CD4-positive, alpha-beta T cell treated with Interferon alpha-2 for 1 hour (primary cell): ENCODE results near the gene GPS2.
A peak's percentile ranks its signal among the peaks of the same experiment; 100 is the strongest.
"Not testable (repeated sequence)": the region's sequence is repeated elsewhere in the genome, so short reads cannot be mapped to it uniquely, and the experiment has no call there.

Experiments
- DNase-seq, 2 donors: peaks; one replicate each; pipeline ENCODE4 v3.0.0-alpha.2; 2020 to 2022

The GPS2 gene, protein sequence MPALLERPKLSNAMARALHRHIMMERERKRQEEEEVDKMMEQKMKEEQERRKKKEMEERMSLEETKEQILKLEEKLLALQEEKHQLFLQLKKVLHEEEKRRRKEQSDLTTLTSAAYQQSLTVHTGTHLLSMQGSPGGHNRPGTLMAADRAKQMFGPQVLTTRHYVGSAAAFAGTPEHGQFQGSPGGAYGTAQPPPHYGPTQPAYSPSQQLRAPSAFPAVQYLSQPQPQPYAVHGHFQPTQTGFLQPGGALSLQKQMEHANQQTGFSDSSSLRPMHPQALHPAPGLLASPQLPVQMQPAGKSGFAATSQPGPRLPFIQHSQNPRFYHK

DNA sequence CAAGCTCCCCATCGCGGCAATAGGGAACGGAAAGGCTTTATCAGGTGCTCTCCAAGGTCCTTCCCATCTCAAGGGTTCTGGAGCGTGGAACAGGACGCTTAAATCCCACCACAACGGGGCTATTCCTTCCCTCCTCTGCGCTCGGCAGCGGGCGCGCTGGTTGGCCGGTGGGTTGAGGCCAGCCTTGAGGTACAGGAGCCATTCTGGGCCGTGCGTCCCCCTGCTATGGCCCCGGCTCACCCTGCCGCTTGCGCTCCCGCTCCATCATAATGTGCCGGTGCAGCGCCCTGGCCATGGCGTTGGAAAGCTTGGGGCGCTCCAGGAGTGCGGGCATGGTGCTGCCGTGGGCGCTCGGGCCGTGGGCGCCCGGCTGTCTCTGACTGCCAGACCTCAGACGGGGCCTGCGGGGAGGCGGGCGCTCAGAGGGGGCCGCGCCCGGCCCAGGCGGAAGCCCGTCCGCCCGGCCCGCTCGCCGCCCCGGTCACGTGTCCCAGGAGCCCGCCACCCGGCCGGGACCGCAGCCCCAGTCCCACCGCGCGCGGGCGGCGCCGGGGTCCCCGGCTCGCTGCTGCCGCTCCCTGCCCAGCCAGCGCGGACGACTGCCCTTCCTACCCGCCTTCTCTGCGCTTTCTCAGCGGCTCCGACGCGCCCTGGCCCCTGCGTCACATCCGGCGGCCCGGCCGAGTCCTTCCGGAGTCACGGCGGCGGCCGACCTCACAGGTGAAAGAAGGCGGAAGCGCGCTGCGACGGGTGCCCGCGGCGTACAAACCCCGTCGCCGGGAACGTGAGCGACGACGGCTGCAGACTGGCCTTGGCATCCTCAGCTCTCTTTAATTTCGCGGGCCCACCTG lies at the start of gene GPS2:
GPS2 (minus strand) TSS at position 642 of the 851 bp plus-strand sequence; CDS start at position 334, 308 bp downstream.
- DNase-seq = peak; percentile 91 to 94

DNA sequence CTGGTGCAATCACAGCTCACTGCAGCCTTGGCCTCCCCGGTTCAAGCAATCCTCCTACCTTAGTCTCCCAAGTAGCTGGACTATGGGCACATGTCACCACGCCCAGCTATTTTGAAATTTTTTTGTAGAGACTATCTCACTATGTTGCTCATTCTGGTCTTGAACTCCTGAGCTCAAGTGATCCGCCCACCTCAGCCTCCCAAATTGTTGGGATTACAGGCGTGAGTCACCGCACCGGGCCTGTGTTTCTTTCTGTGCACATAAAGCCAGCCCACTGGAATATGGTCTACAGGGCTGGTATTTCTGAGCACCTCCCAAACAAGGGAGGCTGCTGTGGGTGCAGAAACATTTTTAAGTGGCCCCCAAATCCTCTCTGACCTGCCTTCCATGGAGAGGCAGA lies 48.2 kb upstream of the GPS2 start:
- DNase-seq = no peak

DNA sequence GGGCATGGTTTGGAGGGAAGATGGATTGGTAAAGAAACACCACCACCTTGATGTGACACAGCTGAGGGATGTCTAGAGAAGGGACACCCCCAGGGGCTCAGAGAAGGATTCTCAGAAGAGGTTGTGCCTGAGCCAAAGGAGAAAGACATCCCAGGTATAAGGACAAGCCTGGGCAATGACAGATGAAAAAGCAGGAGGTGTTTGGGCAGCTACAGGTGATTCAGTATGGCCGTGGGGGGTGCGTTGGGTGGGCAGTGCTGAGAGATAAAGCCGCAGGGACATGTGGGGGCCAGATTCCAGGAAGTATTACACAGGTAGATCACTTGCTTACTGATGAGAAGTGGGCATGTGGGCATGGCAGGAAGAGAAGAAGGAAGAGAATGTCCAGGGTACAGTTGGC lies 46.7 kb upstream of the GPS2 start:
- DNase-seq = no peak

DNA sequence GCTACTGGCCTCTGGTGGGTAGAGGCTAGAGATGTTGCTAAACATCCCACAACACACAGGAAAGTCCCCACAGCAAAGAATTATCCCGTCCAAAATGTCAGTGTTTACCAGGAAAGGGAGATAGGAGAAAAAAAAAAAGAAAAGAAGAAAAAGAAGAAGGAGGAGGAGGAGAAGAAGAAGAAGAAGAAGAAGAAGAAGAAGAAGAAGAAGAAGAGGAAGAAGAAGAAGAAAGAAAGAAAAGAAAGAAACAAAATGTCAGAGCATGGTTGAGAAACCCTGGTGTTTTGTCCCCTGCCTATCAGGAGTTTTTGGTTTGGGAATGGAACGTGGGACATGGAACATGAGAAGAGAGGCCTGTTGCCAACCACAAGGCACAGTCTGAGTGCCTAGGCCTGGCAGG lies 42.2 kb upstream of the GPS2 start:
- DNase-seq = no peak

DNA sequence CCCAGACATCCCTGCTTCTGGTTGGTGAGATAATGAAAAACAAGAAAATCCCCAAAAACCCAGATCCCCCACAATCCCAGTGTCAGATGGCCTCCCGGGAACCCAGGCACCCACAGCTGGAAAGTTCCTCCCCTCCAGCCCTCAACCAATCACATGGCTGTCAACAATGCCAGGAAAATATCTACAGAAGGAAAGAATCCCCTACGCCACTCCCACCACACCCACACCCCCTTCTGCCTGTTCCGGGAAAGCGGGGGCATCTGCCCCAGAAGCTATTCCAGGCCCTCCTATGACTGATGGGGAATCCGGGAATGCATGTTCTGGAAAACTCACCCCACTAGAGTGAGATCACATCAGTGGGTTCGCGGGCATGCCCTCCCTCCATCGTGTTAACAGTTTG lies 41.6 kb upstream of the GPS2 start:
- DNase-seq = no peak

DNA sequence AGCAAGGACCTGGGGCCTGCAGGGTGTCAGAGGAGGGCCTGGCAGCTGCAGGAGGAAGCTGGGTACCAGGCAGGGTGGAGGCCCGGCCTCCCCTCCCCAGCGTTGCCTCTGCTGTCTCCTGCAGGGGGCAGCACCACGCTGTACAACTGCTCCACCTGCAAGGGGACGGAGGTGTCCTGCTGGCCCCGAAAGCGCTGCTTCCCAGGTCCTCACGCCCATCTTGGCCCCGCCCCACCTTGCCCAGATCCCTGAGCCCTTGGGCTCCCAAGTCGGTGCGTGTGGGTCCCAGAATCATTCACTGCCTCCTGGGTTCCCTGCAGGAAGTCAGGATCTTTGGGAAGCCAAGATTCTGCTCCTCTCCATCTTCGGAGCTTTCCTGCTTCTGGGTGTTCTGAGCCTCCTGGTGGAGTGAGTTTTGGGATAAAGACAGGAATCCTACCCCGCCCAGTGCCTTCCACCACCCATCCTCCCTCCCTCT lies 41.0 kb upstream of the GPS2 start:
- peak; percentile 84 to 89 for DNase-seq

DNA sequence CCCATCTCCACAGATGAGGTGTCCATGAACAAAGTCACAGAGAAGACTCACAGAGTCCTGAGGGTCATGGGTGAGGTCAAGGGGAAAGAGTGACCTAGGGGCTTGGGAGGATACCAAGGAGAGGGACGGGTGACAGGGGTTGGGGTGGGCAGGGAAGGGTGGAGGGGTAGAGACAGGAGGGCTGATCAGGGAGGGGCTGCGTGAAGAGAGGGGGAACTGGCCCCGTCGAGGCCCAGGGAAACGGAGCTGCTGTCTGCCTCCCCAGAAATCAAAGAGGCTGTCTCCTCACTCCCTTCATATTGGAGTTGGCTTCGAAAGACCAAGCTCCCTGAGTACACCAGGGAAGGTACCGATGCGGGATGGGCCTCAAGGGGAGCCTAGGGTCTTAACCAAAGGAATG lies 40.4 kb upstream of the GPS2 start:
- no peak for DNase-seq

DNA sequence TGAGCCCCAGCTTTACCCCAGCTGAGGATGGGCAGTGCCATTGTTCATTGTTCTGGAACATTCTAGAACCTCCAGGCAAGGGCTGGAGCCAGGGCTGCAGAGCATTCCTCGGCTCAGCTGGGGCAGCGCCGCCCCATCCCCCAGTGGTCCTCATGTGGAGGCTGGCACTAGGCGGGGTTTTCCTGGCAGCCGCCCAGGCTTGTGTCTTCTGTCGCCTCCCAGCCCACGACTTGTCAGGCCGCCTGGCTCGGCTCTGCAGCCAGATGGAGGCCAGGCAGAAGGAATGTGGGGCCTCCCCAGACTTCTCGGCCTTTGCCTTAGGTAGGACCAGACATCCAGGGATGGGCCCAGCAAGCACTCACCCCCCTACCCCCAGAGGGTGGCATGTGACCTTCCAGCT lies 39.9 kb upstream of the GPS2 start, which contains the start of gene TMEM95:
TMEM95 (plus strand) TSS at position 104 of the 400 bp plus-strand sequence; CDS start at position 153, 49 bp downstream.
- no peak for DNase-seq

DNA sequence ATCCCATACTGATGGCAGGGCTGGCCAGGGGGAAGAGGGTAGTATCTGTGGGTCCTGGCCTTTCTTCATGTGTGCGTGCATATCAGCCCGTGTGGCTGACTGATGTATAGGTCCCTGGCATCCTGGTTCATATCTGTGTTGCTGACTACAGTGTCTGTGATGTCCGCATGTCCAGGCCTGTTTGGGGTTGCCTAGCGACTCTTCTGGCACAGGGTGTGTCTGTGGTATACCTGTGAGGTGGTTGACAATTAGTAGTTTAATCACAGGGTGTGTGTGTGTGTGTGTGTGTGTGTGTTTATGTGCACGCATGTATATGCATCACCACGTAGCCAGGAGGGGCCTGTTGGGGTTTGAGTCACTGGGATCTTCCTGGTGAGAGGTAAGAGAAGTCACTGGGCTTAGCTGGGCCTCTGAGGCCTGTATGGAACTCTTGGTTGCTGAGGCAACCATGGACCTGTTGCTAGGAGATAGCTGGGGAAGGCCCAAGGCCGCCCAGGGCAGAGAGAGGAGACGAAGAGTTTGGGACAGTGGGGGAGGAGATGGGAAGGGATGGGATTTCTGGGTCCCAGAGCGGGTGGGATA lies 39.2 kb upstream of the GPS2 start:
- peak in 1 of 2 donors; percentile 25 for DNase-seq

DNA sequence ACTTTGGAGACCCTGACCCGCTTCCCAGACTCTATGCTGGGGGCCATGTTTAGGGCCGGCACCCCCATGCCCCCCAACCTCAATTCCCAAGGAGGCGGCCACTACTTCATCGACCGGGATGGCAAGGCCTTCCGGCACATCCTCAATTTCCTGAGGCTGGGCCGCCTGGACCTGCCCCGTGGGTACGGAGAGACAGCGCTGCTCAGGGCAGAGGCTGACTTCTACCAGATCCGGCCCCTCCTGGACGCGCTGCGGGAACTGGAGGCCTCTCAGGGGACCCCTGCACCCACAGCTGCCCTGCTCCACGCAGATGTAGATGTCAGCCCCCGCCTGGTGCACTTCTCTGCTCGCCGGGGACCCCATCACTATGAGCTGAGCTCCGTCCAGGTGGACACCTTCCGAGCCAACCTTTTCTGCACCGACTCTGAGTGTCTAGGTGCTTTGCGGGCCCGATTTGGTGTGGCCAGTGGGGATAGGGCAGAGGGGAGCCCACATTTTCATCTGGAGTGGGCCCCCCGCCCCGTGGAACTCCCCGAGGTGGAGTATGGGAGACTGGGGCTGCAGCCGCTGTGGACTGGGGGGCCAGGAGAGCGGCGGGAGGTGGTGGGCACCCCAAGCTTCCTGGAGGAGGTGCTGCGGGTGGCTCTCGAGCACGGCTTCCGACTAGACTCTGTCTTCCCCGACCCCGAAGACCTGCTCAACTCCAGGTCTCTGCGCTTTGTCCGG lies 37.9 kb upstream of the GPS2 start:
- DNase-seq = no peak

DNA sequence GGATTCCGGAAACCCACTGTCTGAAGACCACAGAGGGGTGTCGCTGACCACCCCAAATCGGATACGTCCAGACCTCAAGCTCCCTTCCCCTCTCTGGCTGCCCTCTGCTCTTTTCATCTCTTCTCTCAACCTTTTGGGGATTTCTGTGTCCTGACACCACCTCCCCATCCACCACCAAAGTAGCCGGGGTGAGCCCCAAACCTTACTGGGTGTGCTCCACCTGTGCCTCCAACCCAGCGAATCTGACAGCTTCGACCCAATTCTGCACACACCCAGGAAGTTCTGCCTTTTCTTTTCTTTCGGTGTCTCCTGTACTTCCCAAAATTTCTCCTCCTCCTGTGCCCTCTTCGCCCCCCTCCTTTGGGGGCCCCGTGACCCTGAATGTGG lies 37.3 kb upstream of the GPS2 start:
- peak in 1 of 2 donors; percentile 25 for DNase-seq

DNA sequence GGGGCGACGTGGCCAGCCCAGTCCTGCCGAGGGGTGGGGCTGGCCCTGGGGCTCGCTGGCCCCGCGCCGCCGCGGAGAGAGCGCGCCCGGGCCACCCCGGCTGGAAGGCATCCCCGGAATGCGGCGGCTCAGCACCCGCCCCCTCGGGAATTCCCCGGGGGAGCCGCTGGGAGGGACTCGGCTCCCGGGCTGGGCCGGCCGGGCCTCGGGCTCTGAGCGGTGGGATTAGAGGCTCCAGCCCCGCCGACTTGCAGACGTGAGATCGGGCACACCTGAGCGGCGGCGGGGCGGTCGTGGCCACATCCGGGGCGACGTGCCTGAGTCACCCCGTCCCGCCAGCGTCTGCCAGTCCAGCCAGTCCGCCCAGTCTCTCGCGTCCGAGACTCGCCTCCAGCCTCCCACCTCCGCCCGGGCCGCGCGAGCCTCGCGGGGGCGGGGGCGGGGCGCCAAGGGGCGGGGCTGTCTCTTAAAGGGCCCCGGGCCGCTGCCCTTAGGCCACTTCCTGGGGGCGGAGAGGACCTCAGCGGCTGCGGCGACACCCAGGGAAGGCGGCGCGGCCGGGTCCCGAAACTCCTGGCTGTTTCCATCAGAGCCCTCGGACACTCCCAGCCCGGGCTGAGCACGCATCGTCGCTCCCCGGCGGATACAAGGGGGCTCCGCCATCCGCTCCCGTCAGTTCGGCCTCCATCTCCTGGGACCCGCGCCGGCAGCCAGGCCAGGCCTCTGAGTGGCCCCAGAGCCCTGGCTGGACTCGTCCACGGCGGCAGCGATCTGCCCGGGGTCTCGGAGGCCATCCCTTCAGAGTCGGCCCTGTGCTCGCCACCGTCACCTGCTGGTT lies 36.7 kb upstream of the GPS2 start, which contains the start of gene KCTD11:
KCTD11 (plus strand) TSS at position 498 of the 838 bp plus-strand sequence.
- peak; percentile 74 to 83 for DNase-seq

DNA sequence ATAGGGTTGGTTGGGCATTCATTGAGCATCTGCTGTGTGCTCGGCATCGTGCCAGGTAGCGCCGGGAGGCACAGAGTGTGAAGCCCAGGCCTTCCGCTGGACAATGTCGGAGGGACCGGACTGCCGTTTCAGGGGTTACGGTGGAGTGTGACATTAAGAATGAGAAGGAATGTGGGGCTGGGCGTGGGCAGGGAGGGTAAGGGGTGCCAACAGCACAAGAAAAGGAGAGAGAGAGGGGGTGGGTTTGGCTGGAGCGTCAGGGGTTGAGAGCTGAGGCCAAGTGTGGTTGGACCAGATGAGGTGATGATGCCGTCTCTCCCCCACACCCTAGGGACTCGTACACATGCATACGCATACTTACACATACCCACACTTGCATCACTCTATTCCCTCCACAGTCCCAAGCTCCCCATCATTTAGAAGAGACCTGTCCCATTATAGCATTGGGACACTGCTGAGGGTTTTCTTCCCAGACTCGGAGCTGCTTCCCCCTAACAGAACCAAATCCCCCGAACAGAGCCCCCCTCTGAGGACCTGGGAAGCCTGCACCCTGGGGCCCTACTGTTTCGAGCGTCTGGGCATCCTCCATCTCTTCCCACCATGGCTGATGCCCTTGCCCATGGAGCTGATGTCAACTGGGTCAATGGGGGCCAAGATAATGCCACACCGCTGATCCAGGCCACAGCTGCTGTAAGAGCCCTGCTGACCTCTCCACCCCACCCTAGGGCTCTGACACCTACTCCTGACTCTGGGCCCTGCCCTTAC lies 33.5 kb upstream of the GPS2 start:
- no peak for DNase-seq

DNA sequence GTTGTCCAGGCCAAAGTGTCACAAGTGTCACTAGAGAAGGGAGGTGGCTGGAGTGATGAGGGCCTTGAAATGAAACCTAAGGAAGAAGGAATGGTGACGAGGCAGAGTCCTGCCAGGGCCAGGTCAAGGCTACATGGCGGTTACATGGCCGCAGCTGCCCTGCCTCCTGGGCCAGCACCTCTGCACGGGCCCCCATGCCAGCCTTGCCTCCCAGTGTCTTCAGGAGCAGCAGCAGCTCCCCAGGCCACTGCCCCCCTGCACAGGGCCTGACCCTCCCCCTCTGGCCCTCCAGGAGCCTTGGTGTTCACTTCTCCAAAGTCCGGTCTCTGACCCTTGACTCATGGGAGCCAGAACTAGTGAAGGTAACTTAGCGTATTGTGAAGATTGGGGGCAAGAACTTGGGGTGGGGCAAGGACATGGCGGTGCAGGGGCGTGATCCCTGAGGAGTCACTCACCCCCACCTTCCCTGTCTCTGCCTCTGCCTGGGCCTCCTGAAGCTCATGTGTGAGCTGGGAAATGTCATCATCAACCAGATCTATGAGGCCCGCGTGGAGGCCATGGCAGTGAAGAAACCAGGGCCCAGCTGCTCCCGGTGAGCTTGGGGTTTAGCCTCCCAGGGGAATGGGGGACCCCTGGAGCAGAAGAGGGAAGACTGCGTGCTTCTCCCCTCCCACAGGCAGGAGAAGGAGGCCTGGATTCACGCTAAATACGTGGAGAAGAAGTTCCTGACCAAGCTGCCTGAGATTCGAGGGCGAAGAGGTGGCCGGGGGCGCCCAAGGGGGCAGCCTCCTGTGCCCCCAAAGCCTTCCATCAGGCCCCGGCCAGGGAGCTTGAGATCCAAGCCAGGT lies 32.7 kb upstream of the GPS2 start:
- no peak for DNase-seq

DNA sequence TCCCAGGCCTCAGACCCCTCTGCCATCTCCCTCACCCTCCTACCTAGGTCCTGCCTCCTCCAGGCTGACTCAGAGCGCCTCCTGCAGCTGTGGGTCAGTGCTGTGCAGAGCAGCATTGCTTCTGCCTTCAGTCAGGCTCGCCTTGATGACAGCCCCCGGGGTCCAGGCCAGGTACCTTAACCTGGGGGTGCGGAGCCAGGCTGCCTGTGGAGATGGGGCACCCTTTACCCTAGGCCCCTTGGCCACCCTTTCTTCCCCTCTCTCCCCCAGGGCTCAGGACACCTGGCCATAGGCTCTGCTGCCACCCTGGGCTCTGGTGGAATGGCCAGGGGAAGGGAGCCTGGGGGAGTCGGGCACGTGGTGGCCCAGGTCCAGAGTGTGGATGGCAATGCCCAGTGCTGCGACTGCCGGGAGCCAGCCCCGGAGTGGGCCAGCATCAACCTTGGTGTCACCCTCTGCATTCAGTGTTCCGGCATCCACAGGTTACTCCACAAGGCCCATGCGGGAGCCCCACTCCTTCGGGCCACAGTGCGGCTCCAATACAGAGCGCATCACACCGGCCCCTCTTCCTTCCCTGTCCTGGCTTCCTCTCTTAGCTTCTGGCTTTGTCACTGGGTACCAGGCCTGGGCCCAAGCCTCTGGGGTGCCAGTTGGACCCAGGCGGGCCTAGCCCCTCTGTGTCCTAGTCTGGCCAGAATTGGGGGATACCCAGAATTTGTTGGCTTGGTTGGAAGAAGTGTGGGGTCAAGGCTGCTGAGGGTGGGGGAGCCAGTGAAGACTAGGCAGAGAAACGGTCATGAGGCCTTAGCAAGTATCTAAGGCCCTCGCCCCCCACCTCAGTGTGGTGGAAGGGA lies 31.8 kb upstream of the GPS2 start:
- DNase-seq = no peak

DNA sequence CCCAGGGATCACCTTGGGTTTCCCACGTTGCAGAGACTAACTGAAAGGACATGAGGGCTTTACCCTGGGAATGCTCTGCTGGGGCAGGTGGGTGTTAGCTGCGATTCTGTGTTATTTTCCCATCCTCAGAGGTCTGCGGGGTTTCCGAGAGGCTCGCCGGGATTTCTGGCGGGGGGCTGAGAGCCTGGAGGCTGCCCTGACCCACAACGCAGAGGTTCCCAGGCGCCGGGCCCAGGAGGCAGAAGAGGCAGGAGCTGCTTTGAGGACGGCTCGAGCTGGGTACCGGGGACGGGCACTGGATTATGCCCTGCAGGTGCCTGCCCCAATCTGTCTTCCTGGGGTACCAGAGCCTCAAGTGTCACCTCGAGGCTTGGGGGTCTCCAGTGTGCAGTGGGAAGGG lies 28.1 kb upstream of the GPS2 start:
- no peak for DNase-seq

DNA sequence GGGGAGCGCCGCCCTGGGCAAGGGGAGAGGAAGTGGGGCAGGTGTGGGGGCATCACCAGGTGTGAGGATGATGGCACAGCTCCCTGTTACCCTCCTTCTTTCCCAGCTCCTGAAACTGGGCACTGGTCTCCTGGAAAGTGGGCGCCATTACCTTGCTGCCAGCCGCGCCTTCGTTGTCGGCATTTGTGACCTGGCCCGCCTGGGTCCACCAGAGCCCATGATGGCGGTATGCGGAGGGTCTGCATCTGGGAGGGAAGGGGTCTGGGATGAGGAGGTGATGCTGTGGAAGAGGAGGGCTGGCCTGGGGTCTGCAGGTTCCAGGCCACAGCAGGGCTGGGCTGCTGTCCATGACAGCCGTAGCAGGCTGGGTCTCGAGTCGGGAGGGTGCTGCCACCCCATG lies 26.7 kb upstream of the GPS2 start:
- no peak for DNase-seq

DNA sequence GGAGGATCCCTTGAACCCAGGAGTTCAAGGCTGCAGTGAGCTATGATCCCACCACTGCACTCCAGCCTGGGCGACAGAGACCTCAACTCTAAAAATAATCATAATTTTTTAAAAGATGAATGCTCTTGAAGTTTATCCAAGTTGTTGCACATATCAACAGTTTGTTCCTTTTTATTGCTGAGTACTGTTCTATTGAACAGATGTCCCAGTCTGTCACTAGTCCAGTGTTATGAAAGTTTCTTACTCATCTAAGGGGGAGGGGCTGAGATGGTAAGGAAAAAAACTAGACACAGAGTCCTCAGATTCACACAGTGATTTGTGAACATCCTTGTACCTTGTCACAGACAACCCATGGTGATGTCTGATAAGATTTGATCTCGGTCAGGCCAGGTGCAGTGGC lies 25.0 kb upstream of the GPS2 start:
- DNase-seq = no peak

DNA sequence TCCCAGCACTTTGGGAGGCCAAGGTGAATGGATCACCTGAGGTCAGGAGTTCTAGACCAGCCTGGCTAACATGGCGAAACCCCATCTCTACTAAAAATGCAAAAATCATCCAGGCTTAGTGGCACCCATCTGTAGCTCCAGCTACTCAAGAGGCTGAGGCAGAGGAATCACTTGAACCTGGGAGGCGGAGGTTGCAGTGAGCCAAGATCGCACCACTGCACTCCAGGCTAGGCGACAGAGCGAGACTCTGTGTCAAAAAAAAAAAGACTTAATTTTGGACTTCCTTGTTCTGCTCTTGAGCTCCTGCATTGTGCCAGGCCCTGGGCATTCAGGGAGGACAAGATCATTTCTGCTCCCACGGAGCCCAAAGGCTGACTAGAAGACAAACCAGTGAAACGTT lies 22.4 kb upstream of the GPS2 start:
- DNase-seq = not testable (repeated sequence)
